ENCODE results near the gene COX5A. TPM values are rescaled to one million over a fixed set of nuclear protein-coding genes. Genes with fewer than 3 reads are reported as not detected.
"Not testable (repeated sequence)": the region's sequence is repeated elsewhere in the genome, so short reads cannot be mapped to it uniquely, and the experiment has no call there.

Gene COX5A
- total RNA-seq, 1 experiment from 2014 or later: 144 TPM

GRCh38 chr15:74955796-74956647 is 18.1 kb upstream of the COX5A start:
- DNase-seq (ENCODE audit: low spot score): peak; percentile 87

GRCh38 chr15:74955017-74955416 is 17.1 kb upstream of the COX5A start:
- no peak for DNase-seq (ENCODE audit: low spot score)

GRCh38 chr15:74954515-74954914 is 16.6 kb upstream of the COX5A start:
- DNase-seq (ENCODE audit: low spot score): no peak

- no peak for DNase-seq (ENCODE audit: low spot score)
These were observed 13.1 kb upstream of the COX5A start for GRCh38 chr15:74951006-74951405.

GRCh38 chr15:74950078-74950908 is 12.4 kb upstream of the COX5A start:
- DNase-seq (ENCODE audit: low spot score): peak; percentile 96

GRCh38 chr15:74937272-74937589 is 642 bp downstream of the COX5A start:
- DNase-seq (ENCODE audit: low spot score): peak; percentile 58

- not testable (repeated sequence) for DNase-seq (ENCODE audit: low spot score)
These were observed 2.7 kb downstream of the COX5A start for GRCh38 chr15:74935193-74935592.

GRCh38 chr15:74933573-74933972 is 4.3 kb downstream of the COX5A start:
- no peak for DNase-seq (ENCODE audit: low spot score)

- no peak for DNase-seq (ENCODE audit: low spot score)
These were observed 9.1 kb downstream of the COX5A start for GRCh38 chr15:74928771-74929198.

GRCh38 chr15:74924525-74924924 is 13.3 kb downstream of the COX5A start:
- DNase-seq (ENCODE audit: low spot score): no peak

GRCh38 chr15:74920456-74920855 is 17.4 kb downstream of the COX5A start:
- no peak for DNase-seq (ENCODE audit: low spot score)

- no peak for DNase-seq (ENCODE audit: low spot score)
These were observed 20.2 kb downstream of the COX5A start for GRCh38 chr15:74917676-74918075.

GRCh38 chr15:74913799-74914198 is 24.1 kb downstream of the COX5A start:
- DNase-seq (ENCODE audit: low spot score): not testable (repeated sequence)

- DNase-seq (ENCODE audit: low spot score): no peak
These were observed 24.8 kb downstream of the COX5A start for GRCh38 chr15:74913041-74913440.

- no peak for DNase-seq (ENCODE audit: low spot score)
These were observed 29.2 kb downstream of the COX5A start for GRCh38 chr15:74908635-74909034.

- no peak for DNase-seq (ENCODE audit: low spot score)
These were observed 30.6 kb downstream of the COX5A start for GRCh38 chr15:74907163-74907870.

GRCh38 chr15:74906450-74907162 is 31.3 kb downstream of the COX5A start, which contains the start of gene FAM219B:
TSS of gene FAM219B (minus strand) at chr15:74906851. CDS start at chr15:74906800, 51 bp downstream.
- DNase-seq (ENCODE audit: low spot score): peak; percentile 90

GRCh38 chr15:74906067-74906449 is 31.8 kb downstream of the COX5A start:
- DNase-seq (ENCODE audit: low spot score): peak; percentile 78

- DNase-seq (ENCODE audit: low spot score): no peak
These were observed 33.6 kb downstream of the COX5A start for GRCh38 chr15:74904190-74904805.

GRCh38 chr15:74903676-74904075 is 34.2 kb downstream of the COX5A start:
- no peak for DNase-seq (ENCODE audit: low spot score)

All from HT-29 (cell line).